Esophagus squamous epithelium (tissue), 5 donors: ENCODE measurements around the gene TGFBR3. TPM values are rescaled to one million over a fixed set of nuclear protein-coding genes. Genes with fewer than 3 reads are reported as not detected.
A peak's percentile ranks its signal among the peaks of the same experiment; 100 is the strongest.

ENCODE experiments used
- DNase-seq: peaks from one replicate; lab custom pipeline; 2025; lab: John Stamatoyannopoulos, UW
- H3K27ac ChIP-seq, 4 donors: fragments of 200-600 bp; sonication (generic); one replicate each; pipeline ENCODE4 v1.5.1; 2016 to 2019; ENCODE audit warnings: mild to moderate bottlenecking in 1 of 4
- H3K27me3 ChIP-seq, 4 donors: fragments of 200-600 bp; sonication (generic); 1 replicate in 3 of 4; 2 replicates in 1 of 4; pipeline versions ENCODE4 v1.5.1 to v1.6.0; 2017 to 2021; ENCODE audit warnings: antibody characterized with exemption in 1 of 4
- H3K36me3 ChIP-seq, 3 donors: fragments of 200-600 bp; sonication (generic); one replicate each; pipeline ENCODE4 v1.5.1; 2016 to 2019
- H3K4me1 ChIP-seq, 3 donors: fragments of 200-600 bp; sonication (generic); one replicate each; pipeline ENCODE4 v1.5.1; 2017 to 2019
- H3K4me3 ChIP-seq, 4 donors: fragments of 200-600 bp; sonication (generic); 1 replicate in 3 of 4; 2 replicates in 1 of 4; pipeline ENCODE4 v1.5.1; 2016 to 2019; ENCODE audit warnings: mild to moderate bottlenecking in 2 of 4, moderate library complexity in 1 of 4
- H3K9me3 ChIP-seq, 3 donors: fragments of 200-600 bp; sonication (generic); one replicate each; pipeline ENCODE4 v1.5.1; 2016 to 2019
- POLR2A ChIP-seq, 4 donors: fragments of 450-650 bp; IDR thresholded peaks; one replicate each; pipeline ENCODE4 v1.6.1; 2017; ENCODE audit warnings: antibody characterized with exemption in 4 of 4, mild to moderate bottlenecking in 4 of 4, moderate library complexity in 3 of 4
- WGBS, 2 donors: methylation state at CpG; one replicate each; pipeline ENCODE4 v1.1.5; 2018; 5-methylcytosine and 5-hydroxymethylcytosine counted together
- intact Hi-C: fragments of 100-400 bp; cut with DNase I; formaldehyde crosslinking; loops from one replicate; pipeline ENCODE4 v1.15.0; 2022
- total RNA-seq, 4 donors: library from RNA; depleted of rRNA; stranded (reverse); fragments of >200 nt; gene quantifications; one replicate each; pipeline ENCODE4 v1.1.0, GENCODE V29; 2016
- TF ChIP-seq, protein P1 (sequence below), 6 experiments: fragments of 450-650 bp in 4 of 6; fragments of 200-600 bp in 2 of 6; sonication (generic) in 2 of 6; IDR thresholded peaks; one replicate each; pipeline ENCODE4 v1.5.1; 2016 to 2019; ENCODE audit warnings: antibody characterized with exemption in 6 of 6, mild to moderate bottlenecking in 4 of 6, moderate library complexity in 4 of 6
- donor health status: DM: yes; HTN: yes; CAD: no.

TGFBR3 gene
- total RNA-seq, 4 donors from 2014 or later, result 11.3 to 119 (median 30.7) TPM

GRCh38 chr1:91801496-91802115 is 84.3 kb downstream of the TGFBR3 start:
- peaks cover 20 to 91% (median 58%) of the 10 kb centered on the region in 3 donors for H3K4me1 ChIP-seq
- H3K27ac ChIP-seq, result peak overlapping the region; percentile 28 to 83 (median 79)
- intact Hi-C loops, result no loop called here
- 76 to 78% methylated on average over 3 of the region's 3 CpGs for WGBS, 2 donors
- DNase-seq, result no peak
- H3K27me3 ChIP-seq, result no peaks in the 10 kb centered on the region
- H3K9me3 ChIP-seq, result no peaks in the 10 kb centered on the region
- H3K36me3 ChIP-seq, result peaks cover 0 to 8% (median 0%) of the 10 kb centered on the region in 3 donors
- no peak overlapping the region for H3K4me3 ChIP-seq
- no peak for TF ChIP-seq POLR2A (IDR thresholded peaks at IDR 0.05)
- TF ChIP-seq, protein P1, sequence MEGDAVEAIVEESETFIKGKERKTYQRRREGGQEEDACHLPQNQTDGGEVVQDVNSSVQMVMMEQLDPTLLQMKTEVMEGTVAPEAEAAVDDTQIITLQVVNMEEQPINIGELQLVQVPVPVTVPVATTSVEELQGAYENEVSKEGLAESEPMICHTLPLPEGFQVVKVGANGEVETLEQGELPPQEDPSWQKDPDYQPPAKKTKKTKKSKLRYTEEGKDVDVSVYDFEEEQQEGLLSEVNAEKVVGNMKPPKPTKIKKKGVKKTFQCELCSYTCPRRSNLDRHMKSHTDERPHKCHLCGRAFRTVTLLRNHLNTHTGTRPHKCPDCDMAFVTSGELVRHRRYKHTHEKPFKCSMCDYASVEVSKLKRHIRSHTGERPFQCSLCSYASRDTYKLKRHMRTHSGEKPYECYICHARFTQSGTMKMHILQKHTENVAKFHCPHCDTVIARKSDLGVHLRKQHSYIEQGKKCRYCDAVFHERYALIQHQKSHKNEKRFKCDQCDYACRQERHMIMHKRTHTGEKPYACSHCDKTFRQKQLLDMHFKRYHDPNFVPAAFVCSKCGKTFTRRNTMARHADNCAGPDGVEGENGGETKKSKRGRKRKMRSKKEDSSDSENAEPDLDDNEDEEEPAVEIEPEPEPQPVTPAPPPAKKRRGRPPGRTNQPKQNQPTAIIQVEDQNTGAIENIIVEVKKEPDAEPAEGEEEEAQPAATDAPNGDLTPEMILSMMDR (IDR thresholded peaks at IDR 0.05), result no peak

DNA sequence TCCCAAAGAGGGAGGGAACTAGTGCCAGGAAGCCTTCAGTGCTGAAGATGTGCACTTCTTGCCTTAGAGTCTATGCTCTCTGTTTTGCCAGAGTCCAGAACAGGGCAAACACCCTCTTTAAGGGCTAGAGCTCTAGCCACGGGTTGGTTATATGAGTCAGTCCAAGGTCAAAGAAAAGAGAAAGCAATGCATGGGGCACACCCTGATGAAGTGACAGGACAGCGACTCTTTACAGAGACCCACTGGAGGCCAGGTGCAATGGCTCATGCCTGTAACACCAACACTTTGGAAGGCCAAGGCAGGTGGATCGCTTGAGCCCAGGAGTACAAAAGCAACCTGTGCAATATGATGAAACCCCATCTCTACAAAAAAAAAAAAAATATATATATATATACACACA is 86.1 kb downstream of the TGFBR3 start:
- no peak for DNase-seq

GRCh38 chr1:91799159-91799558 is 86.8 kb downstream of the TGFBR3 start:
- H3K9me3 ChIP-seq, result no peaks in the 10 kb centered on the region
- H3K27me3 ChIP-seq, result no peaks in the 10 kb centered on the region
- intact Hi-C loops, result no loop called here
- no peak overlapping the region for H3K4me3 ChIP-seq
- peak overlapping the region in 3 of 4 donors; percentile 68 to 83 (median 76) for H3K27ac ChIP-seq
- no peak for DNase-seq
- peaks cover 8 to 89% (median 48%) of the 10 kb centered on the region in 3 donors for H3K4me1 ChIP-seq
- TF ChIP-seq POLR2A (IDR thresholded peaks at IDR 0.05), result no peak
- TF ChIP-seq, protein P1 (IDR thresholded peaks at IDR 0.05), result no peak
- 81 to 84% methylated on average over 4 to 5 of the region's 5 CpGs for WGBS, 2 donors
- H3K36me3 ChIP-seq, result peaks cover 0 to 15% (median 0%) of the 10 kb centered on the region in 3 donors

More for the DNA sequence above, 86.1 kb downstream of the TGFBR3 start:
- H3K4me1 ChIP-seq, result peaks cover 15 to 91% (median 55%) of the 10 kb centered on the region in 3 donors
- no peak overlapping the region for H3K4me3 ChIP-seq
- intact Hi-C loops, result no loop called here
- H3K9me3 ChIP-seq, result no peaks in the 10 kb centered on the region
- H3K36me3 ChIP-seq, result peaks cover 0 to 15% (median 0%) of the 10 kb centered on the region in 3 donors
- no peaks in the 10 kb centered on the region for H3K27me3 ChIP-seq
- no peak for TF ChIP-seq POLR2A (IDR thresholded peaks at IDR 0.05)
- TF ChIP-seq, protein P1 (IDR thresholded peaks at IDR 0.05), result no peak
- 59 to 73% methylated on average over 3 of the region's 3 CpGs for WGBS, 2 donors
- H3K27ac ChIP-seq, result peak overlapping the region in 3 of 4 donors; percentile 68 to 83 (median 76)

DNA sequence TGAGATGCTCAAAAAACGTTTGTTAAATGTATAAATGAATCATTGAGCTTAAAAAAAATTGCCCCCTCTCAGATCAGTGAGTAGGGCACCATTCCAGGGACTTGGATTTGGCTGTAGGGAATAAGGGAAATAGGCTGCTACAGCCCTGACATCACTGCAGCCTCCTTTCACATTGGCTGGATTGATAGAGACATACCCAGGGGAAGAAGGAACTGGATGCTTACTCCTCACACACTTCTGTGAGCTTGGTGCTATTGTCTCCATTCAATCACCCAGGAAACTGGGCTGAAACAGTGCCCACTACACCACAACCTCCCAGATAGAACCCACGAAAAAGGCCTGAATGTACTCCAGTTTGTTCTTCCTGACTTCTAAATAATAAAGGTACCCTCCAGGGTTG is 87.2 kb downstream of the TGFBR3 start:
- Histone ChIP-seq H3K4me1 (peaks cover 7 to 89% (median 44%) of the 10 kb centered on the region in 3 donors), H3K27me3 (no peaks in the 10 kb centered on the region), H3K36me3 (peaks cover 0 to 15% (median 0%) of the 10 kb centered on the region in 3 donors), H3K4me3 (no peak overlapping the region), H3K9me3 (no peaks in the 10 kb centered on the region), H3K27ac (peak overlapping the region in 3 of 4 donors; percentile 68 to 83 (median 76))
- 0 to 46% methylated on average over 1 to 2 of the region's 2 CpGs for WGBS, 2 donors
- TF ChIP-seq, protein P1 (IDR thresholded peaks at IDR 0.05), result no peak
- no peak for TF ChIP-seq POLR2A (IDR thresholded peaks at IDR 0.05)
- intact Hi-C loops, result no loop called here
- no peak for DNase-seq

GRCh38 chr1:91798241-91798648 is 87.7 kb downstream of the TGFBR3 start:
- peaks cover 7 to 89% (median 39%) of the 10 kb centered on the region in 3 donors for H3K4me1 ChIP-seq
- H3K27me3 ChIP-seq, result no peaks in the 10 kb centered on the region
- H3K4me3 ChIP-seq, result no peak overlapping the region
- intact Hi-C loops, result no loop called here
- no peak for DNase-seq
- H3K36me3 ChIP-seq, result peaks cover 0 to 15% (median 0%) of the 10 kb centered on the region in 3 donors
- H3K9me3 ChIP-seq, result no peaks in the 10 kb centered on the region
- TF ChIP-seq, protein P1 (IDR thresholded peaks at IDR 0.05), result no peak
- no peak for TF ChIP-seq POLR2A (IDR thresholded peaks at IDR 0.05)
- 69 to 81% methylated on average over 5 of the region's 5 CpGs for WGBS, 2 donors
- H3K27ac ChIP-seq, result peak overlapping the region; percentile 2 to 83 (median 72)
